ENCODE results near the gene COL21A1.
"Not testable (repeated sequence)": the region's sequence is repeated elsewhere in the genome, so short reads cannot be mapped to it uniquely, and the experiment has no call there.

Gene COL21A1

DNA sequence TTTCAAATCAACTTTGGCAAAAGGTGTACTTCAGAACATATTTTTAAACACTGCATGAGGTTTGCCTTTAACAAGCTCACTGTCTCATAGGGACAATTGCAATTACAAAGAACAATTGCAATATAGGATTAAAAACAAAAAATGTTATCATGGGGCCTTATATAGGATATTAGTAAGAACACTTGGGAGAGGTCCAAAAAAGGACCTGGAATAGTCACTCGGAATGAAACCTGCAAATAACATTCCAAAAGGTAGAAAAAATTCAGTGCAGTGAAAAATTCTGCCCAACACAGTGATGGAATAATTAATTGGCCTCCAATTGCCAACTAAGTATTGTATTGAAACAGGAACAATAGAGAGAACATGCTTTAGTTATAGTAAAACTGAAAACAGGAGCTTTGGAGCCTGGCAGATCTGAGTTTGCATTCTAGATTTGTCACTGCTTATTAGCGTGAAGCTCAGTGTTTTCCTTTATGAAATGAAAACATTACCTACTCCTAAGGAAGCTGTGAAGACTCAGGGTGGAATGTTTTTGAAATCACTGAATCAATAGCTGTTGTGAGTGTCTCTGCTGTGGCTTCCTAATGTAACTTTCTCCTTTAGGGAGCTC is 199.3 kb downstream of the COL21A1 start:
- no peak for DNase-seq (ENCODE audit: low spot score)

DNA sequence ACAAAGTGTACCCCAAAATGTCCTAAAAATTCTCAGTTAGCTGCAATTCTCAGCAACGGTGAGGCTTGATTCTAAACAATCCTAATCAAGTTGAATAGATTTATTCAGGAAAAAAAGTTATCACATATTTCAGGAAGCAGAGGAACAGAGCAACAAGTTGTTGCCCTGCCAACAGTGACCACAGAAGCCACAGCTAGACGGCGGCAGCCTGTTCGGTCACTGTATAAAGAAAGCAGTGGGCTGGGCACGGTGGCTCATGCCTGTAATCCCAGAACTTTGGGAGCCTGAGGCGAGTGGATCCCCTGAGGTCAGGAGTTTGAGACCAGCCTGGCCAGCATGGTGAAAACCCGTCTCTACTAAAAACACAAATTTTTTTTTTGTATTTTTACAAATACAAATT is 200.8 kb downstream of the COL21A1 start:
- DNase-seq (ENCODE audit: low spot score), result no peak

DNA sequence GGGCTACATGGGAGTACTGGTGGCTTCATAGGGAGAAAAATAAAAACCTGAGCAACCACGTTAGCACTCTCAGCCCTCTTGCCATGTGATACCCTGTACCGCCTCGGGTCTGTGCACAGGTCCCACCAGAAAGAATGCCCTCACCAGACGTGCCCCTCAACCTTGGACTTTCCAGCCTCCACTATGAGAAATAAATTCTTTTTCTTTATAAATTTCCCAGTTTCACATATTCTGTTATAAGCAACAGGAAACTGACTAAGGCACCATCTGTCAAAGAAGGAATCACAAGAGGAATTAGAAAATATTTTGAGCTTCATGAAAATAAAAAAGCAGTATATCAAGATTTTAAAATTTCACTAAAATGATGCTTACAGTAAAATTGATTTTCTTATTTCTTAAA is 203.6 kb downstream of the COL21A1 start:
- DNase-seq (ENCODE audit: low spot score), result no peak

DNA sequence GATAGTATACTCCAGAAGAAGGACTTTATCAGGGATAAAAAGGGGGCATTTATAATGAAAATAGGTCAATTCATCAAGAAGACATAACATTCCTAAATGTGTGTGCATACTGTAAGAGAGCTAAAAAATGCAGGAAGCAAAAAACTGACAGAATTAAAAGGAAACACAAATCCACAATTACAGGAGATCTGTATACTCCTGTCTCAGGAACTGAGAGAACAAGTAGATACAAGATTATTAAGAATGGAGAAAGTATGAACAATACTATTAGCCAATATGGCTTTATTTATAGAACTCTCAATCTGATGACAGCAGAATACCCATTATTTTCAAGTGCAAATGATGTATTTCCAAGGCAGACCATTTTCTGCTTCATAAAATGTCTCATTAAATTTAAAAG is 204.3 kb downstream of the COL21A1 start:
- no peak for DNase-seq (ENCODE audit: low spot score)

DNA sequence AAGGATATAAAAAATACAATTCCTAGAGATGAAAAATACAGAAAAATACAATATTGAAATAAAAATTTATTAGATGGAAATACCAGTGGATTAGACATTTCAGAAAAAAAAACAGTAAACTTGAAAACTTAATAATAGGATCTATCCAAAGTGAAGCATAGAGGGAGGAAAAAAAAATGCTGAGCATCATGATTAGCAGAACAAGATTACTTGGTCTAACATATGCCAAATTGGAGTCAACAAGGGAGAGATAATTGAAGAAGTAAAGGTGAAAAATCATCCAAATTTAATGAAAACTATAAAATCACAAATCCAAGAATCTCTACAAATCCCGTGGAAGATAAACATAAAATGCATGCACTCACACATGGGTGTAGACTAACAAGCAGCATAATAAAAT is 205.8 kb downstream of the COL21A1 start:
- no peak for DNase-seq (ENCODE audit: low spot score)

- no peak for DNase-seq (ENCODE audit: low spot score)
Measured at GRCh38 chr6:56040889-56041301, 206.5 kb downstream of the COL21A1 start.

DNA sequence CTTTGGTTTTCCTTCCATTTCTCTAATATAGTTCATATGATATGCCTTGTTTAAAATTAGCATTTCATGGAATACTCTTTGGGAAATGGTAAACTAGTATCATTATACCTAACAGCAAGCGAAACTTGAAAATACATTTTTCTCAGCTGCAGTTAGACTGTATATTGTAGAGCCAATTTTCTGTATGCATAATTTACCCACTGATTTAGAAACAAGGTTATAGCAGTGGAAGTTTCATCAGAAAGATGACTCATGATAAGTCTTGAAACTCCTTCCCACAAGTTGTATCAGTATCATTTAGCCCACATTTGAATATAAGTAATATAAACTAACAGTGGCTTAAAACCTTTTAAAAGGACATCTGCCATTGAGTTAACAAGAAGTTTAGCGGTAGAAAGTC is 207.2 kb downstream of the COL21A1 start:
- DNase-seq (ENCODE audit: low spot score), result no peak

GRCh38 chr6:56038764-56039163 is 208.6 kb downstream of the COL21A1 start:
- no peak for DNase-seq (ENCODE audit: low spot score)

GRCh38 chr6:56037601-56038000 is 209.8 kb downstream of the COL21A1 start:
- no peak for DNase-seq (ENCODE audit: low spot score)

DNA sequence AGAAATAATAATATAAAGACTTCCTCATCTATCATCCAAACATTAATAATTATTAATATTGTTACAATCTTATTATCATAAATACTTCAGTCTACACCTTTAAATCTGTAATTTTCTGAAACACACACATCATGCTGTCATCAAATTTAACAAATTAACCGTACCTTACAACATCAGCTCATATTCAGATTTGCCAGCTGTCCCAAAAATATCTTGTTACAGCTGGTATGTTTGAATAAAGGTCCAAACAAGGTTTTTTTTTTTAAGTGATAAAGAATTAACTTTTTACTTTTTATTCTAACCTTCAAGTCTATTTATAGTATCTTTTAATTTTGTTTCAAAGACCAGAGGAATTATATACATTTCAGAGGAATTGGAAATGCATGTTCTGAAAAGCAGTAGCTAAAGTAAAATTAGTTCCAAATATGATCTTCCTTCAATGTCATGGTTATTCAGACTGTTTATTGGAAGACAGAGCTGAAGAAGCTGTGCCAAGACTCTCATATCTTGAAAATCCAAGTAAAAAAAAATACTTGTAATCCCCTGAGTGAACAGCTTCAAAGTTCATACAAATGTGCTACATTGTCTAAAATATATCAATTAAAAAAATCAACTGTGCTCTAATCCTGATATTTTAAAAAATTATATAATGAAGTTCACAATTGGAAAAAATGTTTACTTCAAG is 210.3 kb downstream of the COL21A1 start:
- DNase-seq (ENCODE audit: low spot score), result no peak

- no peak for DNase-seq (ENCODE audit: low spot score)
Measured at GRCh38 chr6:56033401-56033800, 214.0 kb downstream of the COL21A1 start.

GRCh38 chr6:56032715-56033260 is 214.6 kb downstream of the COL21A1 start:
- no peak for DNase-seq (ENCODE audit: low spot score)

DNA sequence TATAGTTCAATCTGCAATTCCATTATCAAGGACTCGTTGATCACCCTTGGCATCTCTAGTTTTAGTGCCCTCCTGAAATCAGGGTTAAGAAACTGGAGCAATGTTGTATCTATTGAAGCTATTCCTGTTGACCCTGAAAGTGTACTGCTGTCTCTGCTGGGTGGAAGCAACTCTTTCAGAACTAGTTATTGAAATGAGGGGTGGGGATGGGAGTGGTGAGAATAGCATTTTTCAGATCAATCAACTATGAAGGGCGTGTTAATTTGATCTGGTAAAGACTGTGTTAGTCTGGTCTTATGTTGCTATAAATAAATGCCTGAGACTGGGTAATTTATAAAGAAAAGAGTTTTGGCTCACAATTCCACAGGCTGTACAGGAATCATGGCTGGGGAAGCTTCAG is 219.5 kb downstream of the COL21A1 start:
- DNase-seq (ENCODE audit: low spot score), result no peak

- DNase-seq (ENCODE audit: low spot score), result no peak
Measured at GRCh38 chr6:56026455-56027180, 220.8 kb downstream of the COL21A1 start.

- DNase-seq (ENCODE audit: low spot score), result no peak
Measured at GRCh38 chr6:56025795-56026194, 221.6 kb downstream of the COL21A1 start.

DNA sequence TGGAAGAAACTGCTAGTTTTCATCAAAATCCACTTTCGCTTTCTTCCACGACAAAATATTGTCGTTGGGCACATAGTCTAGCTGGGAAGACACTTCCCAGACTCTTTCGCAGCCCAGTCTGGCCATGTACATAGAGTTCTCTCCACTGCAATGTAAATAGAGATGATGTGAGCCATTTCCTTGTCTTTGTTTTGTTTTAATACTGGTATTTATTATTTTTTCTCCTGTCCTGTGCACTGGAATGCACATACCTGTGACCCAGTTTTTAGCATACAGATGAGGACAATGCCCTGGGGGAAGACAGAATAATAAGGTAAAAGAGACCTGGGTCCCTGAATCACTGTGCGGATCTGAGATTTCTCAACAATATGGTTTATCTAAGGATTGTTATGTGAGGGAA is 222.4 kb downstream of the COL21A1 start:
- DNase-seq (ENCODE audit: low spot score), result no peak

DNA sequence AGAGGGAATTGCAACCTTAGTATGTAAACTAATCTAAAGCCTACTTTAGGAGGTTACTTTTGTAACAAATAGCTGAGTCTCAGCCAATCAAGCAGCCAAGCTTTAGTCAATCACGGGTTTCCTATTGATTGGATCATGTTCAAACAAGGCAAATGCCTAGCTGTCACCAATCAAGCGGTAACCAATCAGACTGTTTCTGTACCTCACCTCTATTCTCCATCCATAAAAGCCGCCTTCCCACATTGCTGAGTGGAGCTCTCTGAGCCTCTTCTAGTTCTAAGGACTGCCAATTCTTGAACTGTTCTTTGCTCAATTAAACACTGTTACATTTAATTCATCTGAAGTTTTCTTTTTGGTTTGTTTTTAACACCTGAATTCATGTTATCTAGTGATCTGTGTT is 223.6 kb downstream of the COL21A1 start:
- DNase-seq (ENCODE audit: low spot score), result no peak

DNA sequence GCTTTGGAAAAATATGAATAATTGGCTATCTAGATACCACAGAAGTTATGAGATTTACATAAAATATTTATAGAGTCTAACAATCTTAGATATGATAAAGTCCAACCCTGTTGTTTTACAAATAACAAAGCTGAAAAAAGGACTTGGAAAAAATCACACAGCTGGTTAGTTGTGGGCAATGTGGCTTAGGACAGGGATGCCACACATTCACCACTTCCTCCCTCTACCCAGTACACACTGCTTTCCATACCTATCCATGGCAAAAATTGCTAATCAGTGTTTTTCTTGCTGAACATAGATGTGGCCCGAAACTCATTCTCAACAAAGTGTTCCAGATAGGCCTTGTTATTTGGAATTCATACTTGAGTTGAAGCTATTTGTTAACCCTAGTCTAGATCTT is 224.7 kb downstream of the COL21A1 start:
- DNase-seq (ENCODE audit: low spot score), result no peak

DNA sequence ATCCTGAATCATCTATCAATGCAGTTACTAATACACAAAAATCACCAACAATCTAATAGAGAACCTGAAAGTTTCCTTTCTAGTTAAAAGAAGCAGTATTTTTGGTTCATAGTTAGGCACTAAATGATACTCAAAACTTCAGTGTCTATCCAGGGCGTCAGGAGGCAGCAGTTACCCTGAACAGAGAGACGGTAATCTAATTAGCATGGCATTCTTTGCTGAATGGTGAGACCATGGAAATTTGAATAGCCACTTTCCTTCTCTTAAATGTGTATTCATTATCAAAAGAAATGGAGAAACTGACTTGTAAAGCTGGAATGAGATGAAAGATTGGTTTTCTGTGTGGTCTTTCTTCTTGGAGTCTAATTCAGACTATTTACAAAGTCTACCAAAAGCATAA is 225.4 kb downstream of the COL21A1 start:
- no peak for DNase-seq (ENCODE audit: low spot score)

DNA sequence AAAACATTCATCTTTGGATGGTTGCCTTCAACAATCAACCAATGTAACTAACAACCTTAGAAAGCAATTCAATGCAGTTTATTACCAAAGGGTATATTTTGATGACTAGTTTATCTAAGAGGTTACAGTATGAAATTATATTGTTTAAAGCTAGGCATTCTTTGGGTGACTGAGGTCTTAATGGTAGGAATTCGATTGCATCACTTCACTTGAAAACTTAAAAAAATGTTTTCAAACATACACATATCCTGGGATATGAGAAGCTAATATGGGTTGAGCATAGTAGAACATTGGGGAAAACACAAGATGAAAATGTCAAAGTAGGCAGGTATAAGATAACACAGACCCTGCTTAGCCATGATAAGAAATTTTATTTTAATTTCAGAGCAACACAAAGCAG is 227.4 kb downstream of the COL21A1 start:
- no peak for DNase-seq (ENCODE audit: low spot score)

GRCh38 chr6:56017198-56017597 is 230.2 kb downstream of the COL21A1 start:
- no peak for DNase-seq (ENCODE audit: low spot score)

- not testable (repeated sequence) for DNase-seq (ENCODE audit: low spot score)
Measured at GRCh38 chr6:56014039-56014438, 233.3 kb downstream of the COL21A1 start.

- DNase-seq (ENCODE audit: low spot score), result no peak
Measured at GRCh38 chr6:56009636-56010035, 237.7 kb downstream of the COL21A1 start.
